CD14-positive monocyte (primary cell): ENCODE measurements around the gene BCL2. TPM values are rescaled to one million over a fixed set of nuclear protein-coding genes. Genes with fewer than 3 reads are reported as not detected.

Experiments used
- DNase-seq, 3 donors: peaks; one replicate each; pipeline ENCODE4 v3.0.0-alpha.2; 2011 to 2022
- H2AFZ ChIP-seq: 2 replicates; pipeline ENCODE4 v1.6.0; 2012; ENCODE audit warnings: mild to moderate bottlenecking, low read depth, low read length, inconsistent platforms; ENCODE audit not compliant: insufficient read depth, poor library complexity, severe bottlenecking
- H3K27ac ChIP-seq, 2 donors: 1 replicate in 1 of 2; 2 replicates in 1 of 2; pipeline ENCODE4 v1.5.1; 2012 to 2013; ENCODE audit warnings: low read length in 2 of 2, control low read depth in 1 of 2, inconsistent platforms in 1 of 2, low read depth in 1 of 2, mild to moderate bottlenecking in 1 of 2
- H3K27me3 ChIP-seq, 2 donors: one replicate each; pipeline versions ENCODE4 v1.6.0 to v1.6.1; 2011 to 2013; ENCODE audit warnings: low read length in 2 of 2; ENCODE audit not compliant: control insufficient read depth in 2 of 2, insufficient read depth in 2 of 2
- H3K36me3 ChIP-seq, 2 donors: replicated peaks in 1 of 2; 1 replicate in 1 of 2; 2 replicates in 1 of 2; pipeline versions ENCODE4 v1.5.1 to v1.6.1; 2012 to 2013; ENCODE audit warnings: low read length in 2 of 2, control low read depth in 1 of 2, inconsistent platforms in 1 of 2, mild to moderate bottlenecking in 1 of 2; ENCODE audit not compliant: insufficient read depth in 2 of 2, control insufficient read depth in 1 of 2
- H3K4me1 ChIP-seq, 2 donors: 1 replicate in 1 of 2; 2 replicates in 1 of 2; pipeline versions ENCODE4 v1.5.1 to v1.6.1; 2012 to 2013; ENCODE audit warnings: low read length in 2 of 2, control low read depth in 1 of 2, inconsistent platforms in 1 of 2, mild to moderate bottlenecking in 1 of 2, moderate library complexity in 1 of 2; ENCODE audit not compliant: insufficient read depth in 2 of 2, control insufficient read depth in 1 of 2
- H3K4me2 ChIP-seq: replicated peaks from 2 replicates; pipeline ENCODE3; 2012; ENCODE audit warnings: low read length, moderate library complexity, mild to moderate bottlenecking; ENCODE audit not compliant: poor library complexity, severe bottlenecking; ENCODE audit errors: extremely low read depth
- H3K4me3 ChIP-seq, 3 experiments: fragments of 200-600 bp in 1 of 3; sonication (generic) in 1 of 3; replicated peaks in 1 of 3; 1 replicate in 2 of 3; 2 replicates in 1 of 3; pipeline ENCODE4 v1.5.1; 2011 to 2013; ENCODE audit warnings: low read length in 3 of 3, mild to moderate bottlenecking in 3 of 3, control low read depth in 2 of 3, low read depth in 2 of 3, inconsistent platforms in 1 of 3, moderate library complexity in 1 of 3
- H3K79me2 ChIP-seq: 2 replicates; pipeline ENCODE4 v1.6.0; 2012; ENCODE audit warnings: mild to moderate bottlenecking, control low read depth, inconsistent platforms, low read length, moderate library complexity; ENCODE audit not compliant: insufficient read depth
- H3K9ac ChIP-seq: 2 replicates; pipeline ENCODE4 v1.6.0; 2017; ENCODE audit warnings: low read length, mild to moderate bottlenecking; ENCODE audit not compliant: insufficient read depth, poor library complexity, severe bottlenecking
- H3K9me3 ChIP-seq, 2 donors: replicated peaks in 1 of 2; 1 replicate in 1 of 2; 2 replicates in 1 of 2; pipeline versions ENCODE4 v1.5.1 to v1.6.1; 2012 to 2013; ENCODE audit warnings: low read length in 2 of 2, control low read depth in 1 of 2; ENCODE audit not compliant: control insufficient read depth in 1 of 2, insufficient read depth in 1 of 2
- H4K20me1 ChIP-seq: 2 replicates; pipeline ENCODE4 v1.6.0; 2012; ENCODE audit warnings: mild to moderate bottlenecking, low read length, control low read depth, moderate library complexity; ENCODE audit not compliant: insufficient read depth
- H3K27ac Mint-ChIP-seq, 7 donors: one replicate each; pipeline ENCODE4 v1.8.0; 2020; ENCODE audit warnings: mild to moderate bottlenecking in 7 of 7, mixed read lengths in 7 of 7, moderate library complexity in 6 of 7, inconsistent platforms in 2 of 7
- H3K27me3 Mint-ChIP-seq, 3 donors: one replicate each; pipeline ENCODE4 v1.8.0; 2021 to 2022; ENCODE audit warnings: low read depth in 3 of 3, mild to moderate bottlenecking in 3 of 3, mixed read lengths in 3 of 3, moderate library complexity in 3 of 3, inconsistent platforms in 1 of 3
- H3K36me3 Mint-ChIP-seq, 2 donors: one replicate each; pipeline ENCODE4 v1.8.0; 2020; ENCODE audit warnings: mixed read lengths in 2 of 2, inconsistent platforms in 1 of 2, mild to moderate bottlenecking in 1 of 2
- H3K4me1 Mint-ChIP-seq: one replicate; pipeline ENCODE4 v1.8.0; 2020; ENCODE audit warnings: mild to moderate bottlenecking, mixed read lengths
- H3K4me3 Mint-ChIP-seq, 2 donors: one replicate each; pipeline ENCODE4 v1.8.0; 2020; ENCODE audit warnings: mild to moderate bottlenecking in 2 of 2, mixed read lengths in 2 of 2, moderate library complexity in 1 of 2
- H3K9me3 Mint-ChIP-seq, 7 donors: one replicate each; pipeline ENCODE4 v1.8.0; 2020 to 2022; ENCODE audit warnings: mixed read lengths in 7 of 7, mild to moderate bottlenecking in 6 of 7, moderate library complexity in 6 of 7, inconsistent platforms in 2 of 7
- WGBS: methylation state at CpG from one replicate; pipeline ENCODE4 v1.1.5; 2013; ENCODE audit warnings: missing lambda C conversion rate; ENCODE audit not compliant: insufficient coverage; 5-methylcytosine and 5-hydroxymethylcytosine counted together
- intact Hi-C, 2 donors: fragments of 100-400 bp; cut with micrococcal nuclease; formaldehyde crosslinking; loops; one replicate each; pipeline versions ENCODE4 v1.15.0 to v1.15.1; 2023
- polyA plus RNA-seq, 3 donors: library from polyadenylated mRNA; depleted of rRNA in 1 of 3; unstranded in 2 of 3; stranded (reverse) in 1 of 3; fragments of 300-500 nt in 2 of 3; fragments of >200 nt in 1 of 3; fragmentation: Illumina TruSeq in 2 of 3; gene quantifications; 1 replicate in 2 of 3; 2 replicates in 1 of 3; pipeline ENCODE4 v1.2.3, GENCODE V29; 2012 to 2021
- TF ChIP-seq, protein P1 (sequence below): fragments of 200-600 bp; IDR thresholded peaks from one replicate; pipeline ENCODE4 v1.8.0; 2022; ENCODE audit warnings: antibody characterized with exemption, mild to moderate bottlenecking

BCL2 gene
- polyA plus RNA-seq, 3 donors, result 0.58 to 2.5 (median 1.1) TPM

GRCh38 chr18:63229971-63230370 lies 89.6 kb downstream of the BCL2 start:
- Histone ChIP-seq H3K9ac (peak overlapping the region; percentile 22), H3K9me3 (peaks cover 0 to 6% of the 10 kb centered on the region in 2 donors), H3K79me2 (peaks cover 39% of the 10 kb centered on the region), H3K27ac (peak overlapping the region in 1 of 2 donors; percentile 26), H3K27me3 (no peaks in the 10 kb centered on the region), H2AFZ (peak overlapping the region; percentile 2), H3K4me2 (peak overlapping the region; percentile 34), H3K4me1 (peaks cover 9 to 18% of the 10 kb centered on the region in 2 donors), H4K20me1 (no peaks in the 10 kb centered on the region), H3K36me3 (no peaks in the 10 kb centered on the region), H3K4me3 (peak overlapping the region in 1 of 3 experiments; percentile 18)
- DNase-seq, result no peak
- TF ChIP-seq, protein P1, sequence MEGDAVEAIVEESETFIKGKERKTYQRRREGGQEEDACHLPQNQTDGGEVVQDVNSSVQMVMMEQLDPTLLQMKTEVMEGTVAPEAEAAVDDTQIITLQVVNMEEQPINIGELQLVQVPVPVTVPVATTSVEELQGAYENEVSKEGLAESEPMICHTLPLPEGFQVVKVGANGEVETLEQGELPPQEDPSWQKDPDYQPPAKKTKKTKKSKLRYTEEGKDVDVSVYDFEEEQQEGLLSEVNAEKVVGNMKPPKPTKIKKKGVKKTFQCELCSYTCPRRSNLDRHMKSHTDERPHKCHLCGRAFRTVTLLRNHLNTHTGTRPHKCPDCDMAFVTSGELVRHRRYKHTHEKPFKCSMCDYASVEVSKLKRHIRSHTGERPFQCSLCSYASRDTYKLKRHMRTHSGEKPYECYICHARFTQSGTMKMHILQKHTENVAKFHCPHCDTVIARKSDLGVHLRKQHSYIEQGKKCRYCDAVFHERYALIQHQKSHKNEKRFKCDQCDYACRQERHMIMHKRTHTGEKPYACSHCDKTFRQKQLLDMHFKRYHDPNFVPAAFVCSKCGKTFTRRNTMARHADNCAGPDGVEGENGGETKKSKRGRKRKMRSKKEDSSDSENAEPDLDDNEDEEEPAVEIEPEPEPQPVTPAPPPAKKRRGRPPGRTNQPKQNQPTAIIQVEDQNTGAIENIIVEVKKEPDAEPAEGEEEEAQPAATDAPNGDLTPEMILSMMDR, result no peak
- Mint-ChIP-seq H3K27ac (peak overlapping the region in 4 of 7 donors; percentile 40 to 74 (median 62)), H3K36me3 (peaks cover 0 to 2% of the 10 kb centered on the region in 2 donors), H3K4me1 (peaks cover 20% of the 10 kb centered on the region), H3K9me3 (peaks cover 0 to 2% (median 0%) of the 10 kb centered on the region in 7 donors), H3K27me3 (peaks cover 0 to 3% (median 0%) of the 10 kb centered on the region in 3 donors), H3K4me3 (peak overlapping the region in 1 of 2 donors; percentile 57)
- intact Hi-C loops, result no loop called here

DNA sequence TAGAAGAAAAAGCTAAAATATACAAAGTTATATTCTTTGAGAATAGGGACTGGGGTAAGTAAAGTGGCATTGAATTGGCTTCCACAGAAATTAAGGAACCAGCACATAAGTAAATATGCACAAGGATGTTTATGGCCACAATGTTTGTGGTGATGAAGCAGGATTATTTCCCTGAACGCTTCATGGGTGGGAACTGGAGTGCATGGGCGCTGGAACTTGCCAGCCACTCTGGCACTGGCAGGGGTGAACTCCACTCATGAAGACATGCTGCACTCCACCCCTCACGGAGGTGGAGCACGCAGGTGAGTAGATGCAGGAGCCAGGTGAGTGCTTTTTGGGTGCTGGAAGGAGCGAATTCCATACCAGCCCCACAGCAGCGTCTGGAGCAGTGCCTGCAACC lies 94.1 kb downstream of the BCL2 start:
- peaks cover 0 to 3% (median 0%) of the 10 kb centered on the region in 7 donors for H3K9me3 Mint-ChIP-seq
- Histone ChIP-seq H3K79me2 (peaks cover 29% of the 10 kb centered on the region), H3K4me1 (peaks cover 23 to 30% of the 10 kb centered on the region in 2 donors), H3K27me3 (no peaks in the 10 kb centered on the region), H4K20me1 (no peaks in the 10 kb centered on the region), H3K9ac (no peak overlapping the region), H3K27ac (no peak overlapping the region), H3K9me3 (peaks cover 0 to 6% of the 10 kb centered on the region in 2 donors), H3K4me2 (no peak overlapping the region), H3K4me3 (no peak overlapping the region), H3K36me3 (no peaks in the 10 kb centered on the region), H2AFZ (no peak overlapping the region)
- H3K27ac Mint-ChIP-seq, result peak overlapping the region in 1 of 7 donors; percentile 30
- TF ChIP-seq, protein P1, result no peak
- 94% methylated on average over 2 of the region's 6 CpGs for WGBS
- intact Hi-C loops, result no loop called here
- H3K4me1 Mint-ChIP-seq, result peaks cover 35% of the 10 kb centered on the region
- no peak for DNase-seq
- H3K4me3 Mint-ChIP-seq, result no peak overlapping the region
- H3K27me3 Mint-ChIP-seq, result no peaks in the 10 kb centered on the region
- H3K36me3 Mint-ChIP-seq, result peaks cover 0 to 2% of the 10 kb centered on the region in 2 donors
